ENCODE measurements around the gene ERBB4. TPM values are rescaled to one million over a fixed set of nuclear protein-coding genes. Genes with fewer than 3 reads are reported as not detected.

Gene ERBB4
- total RNA-seq, 1 donor from 2014 or later: 9.9 TPM

DNA sequence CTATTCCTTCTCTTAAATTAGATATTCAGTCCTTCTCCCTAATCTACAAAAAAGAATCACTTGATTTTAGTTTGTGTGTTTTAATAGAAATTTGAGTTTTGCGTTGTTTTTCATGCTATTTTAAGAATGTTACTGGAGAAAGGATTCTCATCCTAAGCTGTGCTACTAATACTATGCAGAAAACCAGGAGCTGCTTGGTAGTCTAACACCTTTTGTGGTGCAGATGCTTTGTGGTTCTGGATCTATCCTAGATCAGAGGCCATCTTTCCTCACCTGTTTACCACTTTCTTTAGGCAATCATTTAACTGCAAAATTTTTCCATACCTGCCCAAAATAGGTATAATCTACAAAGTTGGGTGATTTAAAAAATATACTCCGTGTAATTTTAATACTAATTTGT is 1158.6 kb downstream of the ERBB4 start:
- H3K9me3 Mint-ChIP-seq: no peaks in the 10 kb centered on the region
- H3K4me3 Mint-ChIP-seq: no peak overlapping the region
- no peak for DNase-seq (ENCODE audit: extremely low spot score, unreplicated experiment)
- TF ChIP-seq, protein P1, sequence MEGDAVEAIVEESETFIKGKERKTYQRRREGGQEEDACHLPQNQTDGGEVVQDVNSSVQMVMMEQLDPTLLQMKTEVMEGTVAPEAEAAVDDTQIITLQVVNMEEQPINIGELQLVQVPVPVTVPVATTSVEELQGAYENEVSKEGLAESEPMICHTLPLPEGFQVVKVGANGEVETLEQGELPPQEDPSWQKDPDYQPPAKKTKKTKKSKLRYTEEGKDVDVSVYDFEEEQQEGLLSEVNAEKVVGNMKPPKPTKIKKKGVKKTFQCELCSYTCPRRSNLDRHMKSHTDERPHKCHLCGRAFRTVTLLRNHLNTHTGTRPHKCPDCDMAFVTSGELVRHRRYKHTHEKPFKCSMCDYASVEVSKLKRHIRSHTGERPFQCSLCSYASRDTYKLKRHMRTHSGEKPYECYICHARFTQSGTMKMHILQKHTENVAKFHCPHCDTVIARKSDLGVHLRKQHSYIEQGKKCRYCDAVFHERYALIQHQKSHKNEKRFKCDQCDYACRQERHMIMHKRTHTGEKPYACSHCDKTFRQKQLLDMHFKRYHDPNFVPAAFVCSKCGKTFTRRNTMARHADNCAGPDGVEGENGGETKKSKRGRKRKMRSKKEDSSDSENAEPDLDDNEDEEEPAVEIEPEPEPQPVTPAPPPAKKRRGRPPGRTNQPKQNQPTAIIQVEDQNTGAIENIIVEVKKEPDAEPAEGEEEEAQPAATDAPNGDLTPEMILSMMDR (conservative IDR thresholded peaks at IDR 0.05): no peak
- no peaks in the 10 kb centered on the region for H3K4me1 Mint-ChIP-seq (ENCODE audit: unreplicated experiment)
- no peak overlapping the region for H3K27ac Mint-ChIP-seq
- H3K36me3 Mint-ChIP-seq: no peaks in the 10 kb centered on the region
- no peaks in the 10 kb centered on the region for H3K27me3 Mint-ChIP-seq

DNA sequence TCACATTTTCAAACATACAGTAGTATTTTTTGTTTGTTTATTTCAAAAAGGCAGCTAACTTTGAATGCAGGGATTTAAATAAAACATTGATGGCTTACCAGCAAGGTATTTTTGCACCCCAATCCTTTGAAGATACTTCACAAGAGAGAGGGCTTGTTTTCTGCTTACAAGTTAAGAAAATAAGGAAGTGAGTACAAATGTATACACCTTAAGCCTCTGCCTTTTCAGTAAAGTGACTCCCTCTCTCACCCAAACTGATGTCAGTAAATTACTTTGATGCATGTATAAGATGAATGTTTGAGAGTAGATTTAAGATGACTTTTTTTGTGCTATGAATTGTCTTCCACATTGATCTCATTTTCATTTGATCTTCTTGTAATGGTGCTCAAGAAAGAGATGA is 1162.2 kb downstream of the ERBB4 start:
- no peaks in the 10 kb centered on the region for H3K4me1 Mint-ChIP-seq (ENCODE audit: unreplicated experiment)
- TF ChIP-seq, protein P1 (conservative IDR thresholded peaks at IDR 0.05): no peak
- no peaks in the 10 kb centered on the region for H3K36me3 Mint-ChIP-seq
- no peaks in the 10 kb centered on the region for H3K9me3 Mint-ChIP-seq
- no peak overlapping the region for H3K27ac Mint-ChIP-seq
- DNase-seq (ENCODE audit: extremely low spot score, unreplicated experiment): no peak
- H3K4me3 Mint-ChIP-seq: no peak overlapping the region
- H3K27me3 Mint-ChIP-seq: no peaks in the 10 kb centered on the region

DNA sequence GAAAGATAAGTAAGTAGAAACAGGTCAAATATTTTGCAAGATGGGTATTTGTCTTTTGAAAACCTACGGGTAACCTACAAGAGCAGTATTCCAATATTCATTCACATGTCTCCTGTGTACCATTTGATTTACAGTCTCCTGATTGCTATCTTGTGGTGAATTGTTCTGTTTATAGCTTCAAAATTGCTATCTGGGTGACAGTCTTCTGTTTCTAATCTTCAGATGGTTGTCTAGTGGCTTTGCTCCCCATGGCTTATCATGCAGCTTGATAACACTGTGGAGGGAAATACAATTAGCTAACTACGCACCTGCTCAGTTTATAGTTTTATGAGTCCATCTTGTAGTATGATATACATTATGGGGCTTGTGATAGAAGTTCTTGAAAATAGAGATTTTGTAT is 1165.4 kb downstream of the ERBB4 start:
- Mint-ChIP-seq H3K27ac (no peak overlapping the region), H3K9me3 (no peaks in the 10 kb centered on the region), H3K4me3 (no peak overlapping the region), H3K36me3 (no peaks in the 10 kb centered on the region), H3K4me1 (ENCODE audit: unreplicated experiment) (peaks cover 1% of the 10 kb centered on the region), H3K27me3 (no peaks in the 10 kb centered on the region)
- TF ChIP-seq, protein P1 (conservative IDR thresholded peaks at IDR 0.05): no peak
- DNase-seq (ENCODE audit: extremely low spot score, unreplicated experiment): no peak

DNA sequence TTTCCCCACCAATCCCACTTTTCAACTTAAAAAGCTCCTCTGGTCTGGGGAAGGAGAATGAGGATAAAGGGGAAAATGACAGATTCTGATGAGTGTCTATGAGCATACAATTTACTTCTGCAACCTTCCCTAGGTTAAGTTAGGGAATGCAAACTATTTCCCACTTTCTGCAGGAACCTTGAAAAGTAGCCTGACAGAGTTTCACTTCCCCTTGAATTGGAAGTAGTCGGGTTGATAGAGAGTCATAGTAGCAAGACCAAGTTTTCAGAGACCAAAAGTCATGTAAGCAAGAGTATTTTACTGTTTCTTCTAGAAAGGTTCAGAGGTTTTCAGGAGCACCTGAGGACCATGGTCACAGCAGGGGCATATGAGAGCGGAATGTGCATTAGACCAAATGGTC is 1167.1 kb downstream of the ERBB4 start:
- Mint-ChIP-seq H3K4me1 (ENCODE audit: unreplicated experiment) (peaks cover 6% of the 10 kb centered on the region), H3K27me3 (no peaks in the 10 kb centered on the region), H3K9me3 (no peaks in the 10 kb centered on the region), H3K27ac (no peak overlapping the region), H3K36me3 (no peaks in the 10 kb centered on the region), H3K4me3 (no peak overlapping the region)
- DNase-seq (ENCODE audit: extremely low spot score, unreplicated experiment): no peak
- TF ChIP-seq, protein P1 (conservative IDR thresholded peaks at IDR 0.05): no peak

DNA sequence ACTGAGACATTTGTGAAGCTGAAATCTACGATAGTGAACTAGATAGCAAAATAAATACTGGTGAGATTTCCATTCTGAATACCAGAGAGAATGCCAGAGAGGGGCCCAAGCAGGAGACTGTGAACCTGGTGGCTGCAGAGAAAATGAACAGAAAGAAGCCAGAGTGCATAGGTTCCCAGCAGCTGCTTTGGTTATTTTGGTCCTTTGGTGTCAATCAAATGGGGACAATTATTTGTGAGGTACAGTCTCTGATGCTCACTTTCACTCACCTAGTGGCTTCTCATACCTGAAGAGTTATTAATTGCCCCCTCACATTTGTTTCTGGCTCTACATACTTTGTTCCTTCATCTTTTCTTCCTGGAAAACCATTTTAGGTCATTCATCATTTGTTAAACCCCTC is 1170.1 kb downstream of the ERBB4 start:
- H3K4me3 Mint-ChIP-seq: no peak overlapping the region
- DNase-seq (ENCODE audit: extremely low spot score, unreplicated experiment): no peak
- H3K27ac Mint-ChIP-seq: no peak overlapping the region
- H3K27me3 Mint-ChIP-seq: no peaks in the 10 kb centered on the region
- peaks cover 5% of the 10 kb centered on the region for H3K9me3 Mint-ChIP-seq
- TF ChIP-seq, protein P1 (conservative IDR thresholded peaks at IDR 0.05): no peak
- no peaks in the 10 kb centered on the region for H3K36me3 Mint-ChIP-seq
- peaks cover 6% of the 10 kb centered on the region for H3K4me1 Mint-ChIP-seq (ENCODE audit: unreplicated experiment)

DNA sequence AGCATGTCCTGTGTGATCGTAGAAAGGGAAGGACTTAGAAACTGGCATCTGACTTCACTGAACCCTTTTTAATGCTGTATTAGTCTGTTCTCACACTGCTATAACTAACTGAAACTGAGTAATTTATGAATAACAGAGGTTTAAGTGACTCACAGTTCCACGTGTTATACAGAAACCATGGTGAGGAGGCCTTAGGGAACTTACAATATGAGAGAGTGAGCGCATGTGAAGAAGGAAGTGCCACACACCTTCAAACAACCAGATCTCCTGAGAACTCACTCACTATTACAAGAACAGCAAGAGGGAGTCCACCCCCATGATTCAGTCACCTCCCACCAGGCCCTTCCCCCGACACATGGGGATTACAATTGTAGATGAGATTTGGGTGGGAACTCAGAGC is 1170.9 kb downstream of the ERBB4 start:
- TF ChIP-seq, protein P1 (conservative IDR thresholded peaks at IDR 0.05): no peak
- Mint-ChIP-seq H3K4me1 (ENCODE audit: unreplicated experiment) (peaks cover 6% of the 10 kb centered on the region), H3K9me3 (peaks cover 6% of the 10 kb centered on the region), H3K36me3 (no peaks in the 10 kb centered on the region), H3K27me3 (no peaks in the 10 kb centered on the region), H3K27ac (no peak overlapping the region), H3K4me3 (no peak overlapping the region)
- no peak for DNase-seq (ENCODE audit: extremely low spot score, unreplicated experiment)

All from type B pancreatic cell (in vitro differentiated cells).